GM15510 (cell line): ENCODE results near the gene KCNK6.

ENCODE experiments used
- POLR2A ChIP-seq: IDR thresholded peaks from 3 replicates; pipeline ENCODE4 v1.6.1; 2011; ENCODE audit warnings: borderline replicate concordance; ENCODE audit not compliant: insufficient read length; ENCODE audit errors: extremely low read depth

The KCNK6 gene

GRCh38 chr19:38309615-38310278, 9.9 kb upstream of the KCNK6 start:
- no peak for TF ChIP-seq POLR2A

DNA sequence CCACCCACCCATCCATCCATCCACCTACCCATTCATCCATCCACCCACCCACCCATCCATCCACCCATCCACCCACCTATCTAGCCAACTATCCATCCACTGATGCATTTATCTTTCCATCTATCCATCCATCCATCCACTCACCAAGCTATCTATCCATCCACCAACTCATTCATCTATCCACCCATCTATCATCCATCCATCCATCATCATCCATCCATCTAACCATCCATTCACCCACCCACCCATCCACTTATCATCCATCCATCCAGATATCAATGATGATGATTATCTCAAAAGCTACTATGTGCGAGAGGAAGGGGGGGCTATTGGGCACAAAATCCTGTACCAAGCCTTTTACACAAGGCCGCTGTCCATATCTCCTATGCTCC, 9.4 kb upstream of the KCNK6 start:
- no peak for TF ChIP-seq POLR2A

GRCh38 chr19:38310986-38311385, 8.7 kb upstream of the KCNK6 start:
- no peak for TF ChIP-seq POLR2A

GRCh38 chr19:38315657-38316476, 3.8 kb upstream of the KCNK6 start, which contains the start of gene YIF1B:
Gene YIF1B, minus strand, starts transcription at chr19:38315947. Its CDS starts 30 bp downstream, at chr19:38315917.
- peak; percentile 41 for TF ChIP-seq POLR2A

- no peak for TF ChIP-seq POLR2A
These were observed 3.1 kb upstream of the KCNK6 start for GRCh38 chr19:38316477-38317067.

DNA sequence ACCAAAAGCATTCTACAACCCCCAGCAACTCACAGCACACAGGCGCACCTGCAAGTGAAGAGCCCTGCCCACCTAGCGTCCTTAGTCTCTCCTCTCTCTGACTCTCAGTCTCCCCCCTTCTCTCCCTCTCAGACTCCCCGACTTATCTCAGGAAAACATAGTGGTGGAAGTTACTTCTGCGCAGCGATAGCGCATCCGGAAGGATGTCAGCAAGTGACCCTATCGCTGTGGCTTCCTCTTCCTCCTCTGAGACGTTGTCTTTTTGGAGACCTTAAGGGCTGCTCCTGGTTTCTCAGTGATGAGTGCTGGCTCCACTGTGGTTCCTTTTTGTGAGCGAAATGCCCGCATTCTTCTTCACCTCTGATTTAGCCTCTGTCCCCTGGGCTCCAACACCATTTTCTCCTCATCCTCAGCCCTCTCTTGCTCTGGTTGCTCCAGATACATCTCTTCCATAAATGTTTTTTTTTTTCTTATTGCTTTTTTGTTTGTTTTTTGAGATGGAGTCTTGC, 2.5 kb upstream of the KCNK6 start:
- TF ChIP-seq POLR2A = peak; percentile 19

DNA sequence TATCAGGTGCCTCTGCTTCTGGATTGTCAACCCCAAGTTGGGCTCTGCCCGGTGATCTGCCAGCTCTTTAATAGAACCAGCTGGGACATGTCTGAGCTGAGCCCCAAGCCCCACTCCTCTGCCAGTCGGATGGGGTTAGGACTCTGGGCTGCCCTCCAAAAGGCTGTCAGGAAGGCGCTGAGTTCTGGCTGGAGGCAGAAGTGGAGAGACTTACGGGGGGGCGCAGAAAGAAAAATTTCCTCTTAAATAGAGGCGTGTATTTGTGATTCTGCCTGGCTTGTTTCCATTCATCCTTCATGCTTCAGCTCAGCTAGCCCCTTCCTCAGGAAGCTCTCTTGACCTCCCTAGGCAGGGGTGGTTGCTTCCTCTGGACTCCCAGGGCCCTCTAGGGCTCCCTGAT, 985 bp upstream of the KCNK6 start:
- no peak for TF ChIP-seq POLR2A

GRCh38 chr19:38320969-38321339, 1.3 kb downstream of the KCNK6 start:
- no peak for TF ChIP-seq POLR2A

GRCh38 chr19:38321646-38322196, 2.1 kb downstream of the KCNK6 start:
- TF ChIP-seq POLR2A = no peak

- no peak for TF ChIP-seq POLR2A
These were observed 3.6 kb downstream of the KCNK6 start for GRCh38 chr19:38323291-38323690.

DNA sequence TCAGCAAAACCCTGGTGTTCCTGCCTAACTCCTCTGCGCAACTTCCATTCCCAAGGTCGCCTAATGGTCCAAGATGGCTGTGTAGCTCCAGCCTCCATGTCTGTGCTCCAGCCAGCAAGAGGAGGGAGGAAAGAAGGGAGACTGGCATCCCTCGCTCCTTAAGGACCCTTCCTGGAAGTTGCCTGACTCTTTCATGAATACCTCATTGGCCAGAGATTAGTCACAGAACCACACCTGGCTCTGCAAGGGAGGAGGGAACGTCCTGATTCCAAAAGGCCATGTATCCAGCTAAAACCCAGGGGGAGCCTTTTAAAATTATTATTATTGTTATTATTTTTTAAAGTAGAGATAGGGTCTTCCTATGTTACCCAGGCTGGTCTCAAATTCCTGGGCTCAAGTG, 4.8 kb downstream of the KCNK6 start:
- no peak for TF ChIP-seq POLR2A

GRCh38 chr19:38326591-38326990, 6.9 kb downstream of the KCNK6 start:
- TF ChIP-seq POLR2A = no peak

- TF ChIP-seq POLR2A = no peak
These were observed 10.0 kb downstream of the KCNK6 start for GRCh38 chr19:38329651-38330050.

DNA sequence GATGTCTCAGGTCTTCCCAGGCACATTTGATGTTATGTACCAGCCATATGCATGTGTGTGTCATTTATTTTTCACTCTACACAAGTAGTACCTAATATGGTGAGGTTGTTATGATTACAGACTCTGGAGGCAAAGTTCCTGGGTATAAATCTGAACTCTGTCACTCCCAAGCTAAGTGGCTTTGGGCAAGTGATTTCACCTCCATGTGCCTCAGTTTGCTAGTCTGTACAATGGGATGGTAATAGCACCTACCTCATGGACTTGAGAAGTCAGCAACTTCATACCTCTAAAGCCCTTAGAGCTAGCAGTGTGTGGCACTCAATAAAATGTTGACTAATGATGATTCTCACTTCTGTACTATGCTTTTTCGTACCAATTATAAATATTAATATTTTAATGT, 12.1 kb downstream of the KCNK6 start:
- TF ChIP-seq POLR2A = no peak

DNA sequence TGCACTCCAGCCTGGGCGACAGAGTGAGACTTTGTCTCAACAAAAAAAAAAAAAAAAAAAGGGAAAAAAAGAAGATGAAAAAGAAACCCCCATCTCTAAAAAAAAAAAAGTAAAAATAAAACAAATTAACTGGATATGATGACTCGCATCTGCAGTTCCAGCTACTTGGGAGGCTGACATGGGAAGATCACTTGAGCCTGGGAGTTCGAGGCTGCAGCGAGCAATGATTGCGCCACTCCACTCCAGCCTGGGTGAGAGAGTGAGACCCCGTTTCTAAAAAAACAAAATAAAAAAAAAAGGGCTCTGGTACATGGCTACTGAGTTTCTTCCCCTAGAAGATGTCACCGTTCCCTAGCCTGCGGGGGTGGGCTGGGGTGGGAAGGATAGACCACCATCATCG, 13.6 kb downstream of the KCNK6 start:
- TF ChIP-seq POLR2A = no peak

GRCh38 chr19:38335949-38336637, 16.4 kb downstream of the KCNK6 start:
- TF ChIP-seq POLR2A = peak; percentile 8
